ENCODE measurements around the gene GSTM4.

The GSTM4 gene

GRCh38 chr1:109616391-109616790 lies 39.5 kb upstream of the GSTM4 start:
- H3K27ac ChIP-seq, result no peak overlapping the region
- TF ChIP-seq ZFX (IDR thresholded peaks at IDR 0.05; ENCODE audit: borderline replicate concordance), result no peak
- TF ChIP-seq, protein P1, sequence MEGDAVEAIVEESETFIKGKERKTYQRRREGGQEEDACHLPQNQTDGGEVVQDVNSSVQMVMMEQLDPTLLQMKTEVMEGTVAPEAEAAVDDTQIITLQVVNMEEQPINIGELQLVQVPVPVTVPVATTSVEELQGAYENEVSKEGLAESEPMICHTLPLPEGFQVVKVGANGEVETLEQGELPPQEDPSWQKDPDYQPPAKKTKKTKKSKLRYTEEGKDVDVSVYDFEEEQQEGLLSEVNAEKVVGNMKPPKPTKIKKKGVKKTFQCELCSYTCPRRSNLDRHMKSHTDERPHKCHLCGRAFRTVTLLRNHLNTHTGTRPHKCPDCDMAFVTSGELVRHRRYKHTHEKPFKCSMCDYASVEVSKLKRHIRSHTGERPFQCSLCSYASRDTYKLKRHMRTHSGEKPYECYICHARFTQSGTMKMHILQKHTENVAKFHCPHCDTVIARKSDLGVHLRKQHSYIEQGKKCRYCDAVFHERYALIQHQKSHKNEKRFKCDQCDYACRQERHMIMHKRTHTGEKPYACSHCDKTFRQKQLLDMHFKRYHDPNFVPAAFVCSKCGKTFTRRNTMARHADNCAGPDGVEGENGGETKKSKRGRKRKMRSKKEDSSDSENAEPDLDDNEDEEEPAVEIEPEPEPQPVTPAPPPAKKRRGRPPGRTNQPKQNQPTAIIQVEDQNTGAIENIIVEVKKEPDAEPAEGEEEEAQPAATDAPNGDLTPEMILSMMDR (IDR thresholded peaks at IDR 0.05), result no peak

GRCh38 chr1:109617291-109617801 lies 38.6 kb upstream of the GSTM4 start:
- H3K27ac ChIP-seq, result no peak overlapping the region
- TF ChIP-seq ZFX (IDR thresholded peaks at IDR 0.05; ENCODE audit: borderline replicate concordance), result no peak
- TF ChIP-seq, protein P1 (IDR thresholded peaks at IDR 0.05), result no peak

DNA sequence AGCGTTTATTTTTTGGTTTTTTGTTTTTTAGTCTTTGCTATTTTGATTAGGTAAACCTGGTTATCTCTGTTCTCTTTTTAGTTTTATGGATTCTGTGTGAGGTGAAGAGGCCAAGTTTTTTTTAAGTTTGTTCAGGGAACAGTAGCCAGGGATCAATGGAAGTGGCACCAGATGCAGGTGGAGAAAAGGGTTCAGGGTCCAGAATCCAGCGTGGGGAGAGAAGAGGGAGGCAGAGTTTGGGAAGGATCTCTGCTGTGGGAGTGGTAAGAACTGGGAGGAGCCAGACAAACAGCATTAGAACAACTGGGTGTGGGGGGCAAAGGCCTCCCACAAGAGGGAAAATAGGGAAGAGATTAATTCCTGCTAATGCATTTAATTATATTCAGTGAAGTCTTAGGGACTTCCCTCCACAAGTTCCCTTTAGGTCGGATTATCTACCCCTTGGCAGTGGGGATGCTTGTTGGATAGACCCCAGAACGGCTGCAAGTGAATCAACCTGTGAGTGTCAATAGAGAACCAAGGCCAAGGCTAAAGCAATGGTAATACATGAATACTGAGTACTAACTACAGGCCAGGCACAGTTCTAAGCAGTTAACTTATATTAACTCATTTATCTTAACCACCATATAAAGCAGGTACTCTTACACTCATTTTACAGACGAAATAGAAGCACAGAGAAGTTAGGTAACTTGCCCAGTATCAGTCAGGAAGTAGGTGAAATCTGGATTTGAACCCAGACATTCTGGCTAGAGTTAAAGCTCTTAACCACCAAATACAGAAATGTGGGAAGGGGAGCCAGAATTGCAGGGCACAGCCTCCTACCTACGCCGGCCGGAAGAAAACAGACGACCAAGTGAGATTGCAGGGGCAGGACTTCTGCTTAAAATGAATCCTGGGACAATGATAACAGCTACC lies 37.0 kb upstream of the GSTM4 start:
- TF ChIP-seq, protein P1 (IDR thresholded peaks at IDR 0.05), result no peak
- no peak for TF ChIP-seq ZFX (IDR thresholded peaks at IDR 0.05; ENCODE audit: borderline replicate concordance)
- H3K27ac ChIP-seq, result peak overlapping the region; percentile 84

DNA sequence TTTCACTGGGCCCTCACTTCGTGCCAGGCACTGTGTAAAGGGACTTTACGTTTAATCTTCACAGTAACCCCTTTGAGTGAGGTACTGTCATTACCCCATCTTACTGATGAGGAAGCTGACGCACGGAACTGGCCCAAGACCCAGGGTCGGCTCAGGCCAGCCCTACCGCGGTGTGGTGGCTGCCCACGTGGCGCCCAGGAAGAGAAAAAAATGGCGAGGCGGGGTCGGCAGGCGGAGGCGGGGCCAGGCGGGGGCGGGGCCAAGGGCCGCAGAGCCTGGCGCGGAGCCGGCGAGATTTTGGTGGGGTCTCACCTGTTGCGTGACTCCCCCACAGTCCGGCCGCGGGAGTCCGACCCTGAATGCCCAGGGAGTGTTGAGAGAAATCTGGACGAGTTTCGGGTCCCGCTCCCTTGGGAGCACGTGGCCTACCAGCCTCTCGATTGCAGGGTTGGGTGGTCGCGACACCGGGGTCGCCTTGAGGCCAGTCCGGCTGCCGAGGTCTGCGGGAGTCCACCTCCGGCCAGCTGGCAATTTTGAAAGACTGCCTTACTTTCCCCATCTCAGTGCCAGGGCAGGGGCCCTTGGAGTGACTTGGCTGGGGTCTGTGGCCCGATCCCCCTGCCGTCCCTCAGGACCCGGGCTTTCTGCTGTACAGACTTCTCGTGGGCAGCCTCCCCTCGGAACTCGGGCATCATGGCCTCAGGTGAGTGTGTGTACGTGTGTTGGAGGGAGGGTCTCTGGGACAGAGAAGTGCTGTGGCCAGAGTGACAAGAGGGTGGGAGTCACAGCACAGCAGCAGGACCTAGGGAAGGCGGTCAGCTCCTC lies 36.1 kb upstream of the GSTM4 start, which contains the start of the genes AMPD2 and GNAT2:
TSS of gene AMPD2 (plus strand) at position 262 of the 825 bp plus-strand sequence. CDS start 1,339 bp downstream, outside the sequence.
TSS of gene GNAT2 (minus strand) at position 41 of the 825 bp plus-strand sequence. CDS start 6,746 bp downstream, outside the sequence.
- H3K27ac ChIP-seq, result peak within 1 kb of the TSS; percentile 84
- TF ChIP-seq, protein P1 (IDR thresholded peaks at IDR 0.05), result no peak
- no peak for TF ChIP-seq ZFX (IDR thresholded peaks at IDR 0.05; ENCODE audit: borderline replicate concordance)

DNA sequence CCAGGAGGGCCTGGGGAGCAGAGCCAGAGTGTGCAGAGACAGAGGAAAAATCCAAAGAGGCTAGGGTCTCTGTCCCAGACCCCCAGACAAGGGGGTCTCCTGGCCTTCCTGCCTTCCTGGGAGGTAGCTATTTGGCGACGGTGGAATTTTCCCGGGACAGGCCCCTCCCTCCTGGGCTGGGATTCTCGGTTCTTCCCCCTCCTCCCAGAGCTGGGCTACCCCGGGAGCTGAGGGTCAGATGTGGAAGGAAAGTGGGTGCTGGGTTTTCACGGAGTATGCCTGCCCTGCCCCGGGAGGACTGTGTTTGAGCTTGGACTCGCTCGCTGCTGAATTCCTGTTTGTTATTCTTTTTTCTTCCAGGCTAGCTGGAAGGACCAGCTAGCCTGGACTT lies 35.5 kb upstream of the GSTM4 start:
- TF ChIP-seq ZFX (IDR thresholded peaks at IDR 0.05; ENCODE audit: borderline replicate concordance), result no peak
- TF ChIP-seq, protein P1 (IDR thresholded peaks at IDR 0.05), result no peak
- H3K27ac ChIP-seq, result peak overlapping the region; percentile 84

GRCh38 chr1:109620841-109621286 lies 35.0 kb upstream of the GSTM4 start:
- peak overlapping the region; percentile 84 for H3K27ac ChIP-seq

More at GRCh38 chr1:109620841-109621286, 35.0 kb upstream of the GSTM4 start:
- TF ChIP-seq, protein P1 (IDR thresholded peaks at IDR 0.05), result no peak
- TF ChIP-seq ZFX (IDR thresholded peaks at IDR 0.05; ENCODE audit: borderline replicate concordance), result no peak

Measured in 22Rv1 (cell line).